ENCODE data around the gene GET3. TPM values are rescaled to one million over a fixed set of nuclear protein-coding genes. Genes with fewer than 3 reads are reported as not detected.

Gene GET3
- polyA plus RNA-seq, 3 donors: 97.5 to 122 (median 108) TPM

DNA sequence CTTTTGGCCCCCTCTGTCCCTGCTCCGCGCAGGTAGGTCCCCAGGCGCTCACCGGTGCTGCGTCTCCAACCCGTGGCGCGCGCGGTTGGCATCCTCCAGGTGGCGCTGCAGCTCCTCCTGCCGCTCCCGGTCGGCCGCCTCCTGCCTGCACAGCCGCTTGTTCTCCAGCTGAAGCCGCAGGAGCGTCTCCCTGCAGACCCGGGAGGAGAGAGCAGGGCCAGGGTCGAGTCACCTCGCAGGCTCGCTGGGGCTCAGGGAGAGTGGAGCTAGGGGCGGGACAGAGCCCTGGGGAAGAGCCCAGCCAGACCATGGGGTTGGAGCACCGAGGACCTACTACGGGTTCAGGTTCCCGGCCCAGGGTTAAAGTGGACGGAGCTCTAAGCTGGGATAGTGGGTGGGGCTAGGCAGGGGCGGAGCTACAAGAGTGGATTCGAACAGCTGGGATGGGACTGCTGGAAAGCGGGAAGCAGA is 28.8 kb downstream of the GET3 start:
- Histone ChIP-seq H3K9me3 (replicated peaks in 1 of 2; ENCODE audit: control insufficient read depth in 1 of 2, insufficient read depth in 1 of 2, low read length in 2 of 2) (peaks cover 0 to 5% of the 10 kb centered on the region in 2 donors), H3K4me2 (replicated peaks; ENCODE audit: extremely low read depth, low read length, poor library complexity, severe bottlenecking) (peak overlapping the region; percentile 94), H3K4me1 (ENCODE audit: control insufficient read depth in 1 of 2, insufficient read depth in 2 of 2, low read length in 2 of 2) (peaks cover 0 to 6% of the 10 kb centered on the region in 2 donors), H3K36me3 (replicated peaks in 1 of 2; ENCODE audit: control insufficient read depth in 1 of 2, insufficient read depth in 2 of 2, low read length in 2 of 2) (no peaks in the 10 kb centered on the region), H3K4me3 (replicated peaks in 1 of 3; ENCODE audit: low read depth in 2 of 3, low read length in 3 of 3) (peak overlapping the region; percentile 7 to 81 (median 39)), H3K9ac (ENCODE audit: insufficient read depth, low read length, poor library complexity, severe bottlenecking) (peak overlapping the region; percentile 56), H3K27me3 (ENCODE audit: control insufficient read depth in 2 of 2, insufficient read depth in 2 of 2, low read length in 2 of 2) (no peaks in the 10 kb centered on the region), H2AFZ (ENCODE audit: insufficient read depth, low read depth, low read length, poor library complexity, severe bottlenecking) (peak overlapping the region; percentile 77), H4K20me1 (ENCODE audit: insufficient read depth, low read length) (no peaks in the 10 kb centered on the region), H3K27ac (ENCODE audit: low read depth in 1 of 2, low read length in 2 of 2) (no peak overlapping the region), H3K79me2 (ENCODE audit: insufficient read depth, low read length) (no peaks in the 10 kb centered on the region)
- Mint-ChIP-seq H3K4me1 (peaks cover 8% of the 10 kb centered on the region), H3K27me3 (ENCODE audit: low read depth in 3 of 3) (peaks cover 0 to 2% (median 0%) of the 10 kb centered on the region in 3 donors), H3K36me3 (peaks cover 33 to 60% of the 10 kb centered on the region in 2 donors), H3K9me3 (peaks cover 0 to 5% (median 0%) of the 10 kb centered on the region in 7 donors), H3K4me3 (peak overlapping the region in 1 of 2 donors; percentile 78), H3K27ac (peak overlapping the region in 2 of 7 donors; percentile 30 to 70)
- peak; percentile 96 for TF ChIP-seq CTCF (IDR thresholded peaks at IDR 0.05)
- intact Hi-C loops (cut with micrococcal nuclease): loop anchor here in 1 of 2 donors (2.0 kb wide), 2 partner anchors 31 to 81 kb away; no protein-coding TSS in a partner anchor
- 3% methylated on average over 30 of the region's 30 CpGs for WGBS (ENCODE audit: insufficient coverage)
- DNase-seq: peak; percentile 71 to 83 (median 74)

DNA sequence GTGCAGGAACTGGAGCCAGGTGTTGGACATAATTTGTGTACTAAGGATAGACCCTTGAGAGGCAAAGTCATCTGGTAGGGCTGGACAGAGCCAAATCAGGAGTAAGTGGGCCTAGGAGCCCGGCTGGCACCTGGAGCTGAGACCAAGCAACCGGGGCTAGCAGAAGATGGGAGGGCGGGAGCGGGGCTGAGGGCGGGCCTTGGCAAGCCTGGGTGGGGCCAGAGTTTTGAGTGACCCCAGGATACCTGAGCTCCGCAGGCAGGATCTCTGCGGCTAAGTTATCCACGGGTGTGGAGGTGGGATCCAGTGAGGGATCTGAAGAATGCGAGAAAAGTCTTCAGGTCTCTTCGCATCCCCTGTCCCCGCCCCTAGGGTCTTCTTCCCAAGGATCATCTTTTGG is 29.9 kb downstream of the GET3 start:
- intact Hi-C loops (cut with micrococcal nuclease): loop anchor here in 1 of 2 donors (2.0 kb wide), 2 partner anchors 30 to 80 kb away; no protein-coding TSS in a partner anchor
- no peak overlapping the region for H3K4me3 Mint-ChIP-seq
- H4K20me1 ChIP-seq (ENCODE audit: insufficient read depth, low read length): no peaks in the 10 kb centered on the region
- no peak for TF ChIP-seq CTCF (IDR thresholded peaks at IDR 0.05)
- no peak for DNase-seq
- H3K27ac Mint-ChIP-seq: peak overlapping the region in 1 of 7 donors; percentile 45
- peaks cover 28 to 54% of the 10 kb centered on the region in 2 donors for H3K36me3 Mint-ChIP-seq
- H3K27ac ChIP-seq (ENCODE audit: low read depth in 1 of 2, low read length in 2 of 2): no peak overlapping the region
- 100% methylated on average over 11 of the region's 11 CpGs for WGBS (ENCODE audit: insufficient coverage)
- H3K4me2 ChIP-seq (replicated peaks; ENCODE audit: extremely low read depth, low read length, poor library complexity, severe bottlenecking): no peak overlapping the region
- peaks cover 0 to 5% (median 0%) of the 10 kb centered on the region in 7 donors for H3K9me3 Mint-ChIP-seq
- H3K4me3 ChIP-seq (replicated peaks in 1 of 3; ENCODE audit: low read depth in 2 of 3, low read length in 3 of 3): no peak overlapping the region
- H3K4me1 Mint-ChIP-seq: peaks cover 8% of the 10 kb centered on the region
- H3K36me3 ChIP-seq (replicated peaks in 1 of 2; ENCODE audit: control insufficient read depth in 1 of 2, insufficient read depth in 2 of 2, low read length in 2 of 2): no peaks in the 10 kb centered on the region
- no peak overlapping the region for H2AFZ ChIP-seq (ENCODE audit: insufficient read depth, low read depth, low read length, poor library complexity, severe bottlenecking)
- H3K27me3 ChIP-seq (ENCODE audit: control insufficient read depth in 2 of 2, insufficient read depth in 2 of 2, low read length in 2 of 2): no peaks in the 10 kb centered on the region
- peaks cover 0 to 3% (median 0%) of the 10 kb centered on the region in 3 donors for H3K27me3 Mint-ChIP-seq (ENCODE audit: low read depth in 3 of 3)
- H3K9me3 ChIP-seq (replicated peaks in 1 of 2; ENCODE audit: control insufficient read depth in 1 of 2, insufficient read depth in 1 of 2, low read length in 2 of 2): peaks cover 0 to 5% of the 10 kb centered on the region in 2 donors
- H3K79me2 ChIP-seq (ENCODE audit: insufficient read depth, low read length): no peaks in the 10 kb centered on the region
- H3K9ac ChIP-seq (ENCODE audit: insufficient read depth, low read length, poor library complexity, severe bottlenecking): no peak overlapping the region
- H3K4me1 ChIP-seq (ENCODE audit: control insufficient read depth in 1 of 2, insufficient read depth in 2 of 2, low read length in 2 of 2): peaks cover 0 to 6% of the 10 kb centered on the region in 2 donors
